ENCODE results near the gene ABCD3.

GRCh38 chr1:94535095-94535494 is 116.9 kb downstream of the ABCD3 start:
- TF ChIP-seq CTCF (conservative IDR thresholded peaks at IDR 0.05 in 1 of 2, IDR thresholded peaks at IDR 0.05 in 1 of 2; ENCODE audit: low read depth in 1 of 2, low read length in 2 of 2), result no peak
- no peak for TF ChIP-seq EZH2 (IDR thresholded peaks at IDR 0.05; ENCODE audit: low read length, missing control alignments)

Data from fibroblast of lung (primary cell).